Vagina (tissue), 2 donors: ENCODE results near the gene NKTR. TPM values are rescaled to one million over a fixed set of nuclear protein-coding genes. Genes with fewer than 3 reads are reported as not detected.

Experiments used
- DNase-seq, 2 donors: peaks; one replicate each; pipeline ENCODE4 v3.0.0-alpha.2; 2017; ENCODE audit errors: extremely low spot score in 2 of 2
- H3K27ac ChIP-seq: fragments of 200-600 bp; sonication (generic); one replicate; pipeline ENCODE4 v1.5.1; 2019
- H3K27me3 ChIP-seq: fragments of 200-600 bp; sonication (generic); one replicate; pipeline ENCODE4 v1.5.1; 2019
- H3K36me3 ChIP-seq, 2 donors: fragments of 200-600 bp; sonication (generic); one replicate each; pipeline ENCODE4 v1.5.1; 2017 to 2019
- H3K4me1 ChIP-seq: fragments of 200-600 bp; sonication (generic); one replicate; pipeline ENCODE4 v1.5.1; 2019
- H3K4me3 ChIP-seq, 2 donors: fragments of 200-600 bp; sonication (generic); 1 replicate in 1 of 2; 2 replicates in 1 of 2; pipeline ENCODE4 v1.5.1; 2016 to 2019
- H3K9me3 ChIP-seq: fragments of 200-600 bp; sonication (generic); one replicate; pipeline ENCODE4 v1.5.1; 2019
- CTCF ChIP-seq, 3 experiments: fragments of 450-650 bp in 2 of 3; fragments of 200-600 bp in 1 of 3; sonication (generic) in 1 of 3; IDR thresholded peaks; one replicate each; pipeline ENCODE4 v1.5.1; 2017 to 2019; ENCODE audit warnings: antibody characterized with exemption in 3 of 3, mild to moderate bottlenecking in 2 of 3, moderate library complexity in 2 of 3
- POLR2A ChIP-seq, 2 donors: fragments of 450-650 bp; IDR thresholded peaks; one replicate each; pipeline ENCODE4 v1.6.1; 2017; ENCODE audit warnings: antibody characterized with exemption in 2 of 2, mild to moderate bottlenecking in 2 of 2, moderate library complexity in 2 of 2
- POLR2AphosphoS5 ChIP-seq, 2 donors: sonication (generic); formaldehyde crosslinking; IDR thresholded peaks; one replicate each; pipeline ENCODE4 v1.9.0; 2017; ENCODE audit warnings: antibody characterized with exemption in 2 of 2, mild to moderate bottlenecking in 2 of 2, low read depth in 1 of 2; ENCODE audit not compliant: insufficient read depth in 1 of 2
- intact Hi-C: fragments of 100-400 bp; cut with DNase I; formaldehyde crosslinking; loops from one replicate; pipeline ENCODE4 v1.15.1; 2023
- total RNA-seq: library from RNA; depleted of rRNA; stranded (reverse); fragments of >200 nt; gene quantifications from one replicate; pipeline ENCODE4 v1.2.3, GENCODE V29; 2016

NKTR gene
- total RNA-seq, 1 donor from 2014 or later: 128 TPM

GRCh38 chr3:42640771-42641370 lies 40.4 kb downstream of the NKTR start:
- H3K27me3 ChIP-seq: no peaks in the 10 kb centered on the region
- no peak for DNase-seq
- intact Hi-C loops: no loop called here
- peaks cover 4 to 97% of the 10 kb centered on the region in 2 donors for H3K36me3 ChIP-seq
- TF ChIP-seq POLR2AphosphoS5 (IDR thresholded peaks at IDR 0.05; ENCODE audit: insufficient read depth in 1 of 2, low read depth in 1 of 2) (no peak), CTCF (IDR thresholded peaks at IDR 0.05) (no peak), POLR2A (IDR thresholded peaks at IDR 0.05) (no peak)
- no peaks in the 10 kb centered on the region for H3K4me1 ChIP-seq
- no peak overlapping the region for H3K27ac ChIP-seq
- no peak overlapping the region for H3K4me3 ChIP-seq
- H3K9me3 ChIP-seq: no peaks in the 10 kb centered on the region

GRCh38 chr3:42647821-42648459 lies 47.5 kb downstream of the NKTR start:
- DNase-seq: no peak
- peaks cover 32% of the 10 kb centered on the region for H3K4me1 ChIP-seq

GRCh38 chr3:42649006-42649405 lies 48.5 kb downstream of the NKTR start:
- no peaks in the 10 kb centered on the region for H3K9me3 ChIP-seq
- H3K36me3 ChIP-seq: peaks cover 0 to 29% of the 10 kb centered on the region in 2 donors
- peaks cover 42% of the 10 kb centered on the region for H3K4me1 ChIP-seq
- no peak for DNase-seq
- intact Hi-C loops: no loop called here
- TF ChIP-seq POLR2A (IDR thresholded peaks at IDR 0.05) (no peak), CTCF (IDR thresholded peaks at IDR 0.05) (no peak), POLR2AphosphoS5 (IDR thresholded peaks at IDR 0.05; ENCODE audit: insufficient read depth in 1 of 2, low read depth in 1 of 2) (no peak)
- no peaks in the 10 kb centered on the region for H3K27me3 ChIP-seq
- no peak overlapping the region for H3K27ac ChIP-seq
- H3K4me3 ChIP-seq: no peak overlapping the region

More at GRCh38 chr3:42647821-42648459, 47.5 kb downstream of the NKTR start:
- Histone ChIP-seq H3K4me3 (no peak overlapping the region), H3K27ac (no peak overlapping the region), H3K36me3 (peaks cover 0 to 40% of the 10 kb centered on the region in 2 donors), H3K9me3 (no peaks in the 10 kb centered on the region), H3K27me3 (no peaks in the 10 kb centered on the region)
- TF ChIP-seq CTCF (IDR thresholded peaks at IDR 0.05) (no peak), POLR2A (IDR thresholded peaks at IDR 0.05) (no peak), POLR2AphosphoS5 (IDR thresholded peaks at IDR 0.05; ENCODE audit: insufficient read depth in 1 of 2, low read depth in 1 of 2) (no peak)
- intact Hi-C loops: no loop called here

- H3K36me3 ChIP-seq: peaks cover 0 to 21% of the 10 kb centered on the region in 2 donors
- no peaks in the 10 kb centered on the region for H3K27me3 ChIP-seq
- no peak for TF ChIP-seq POLR2A (IDR thresholded peaks at IDR 0.05)
- intact Hi-C loops: no loop called here
- peak overlapping the region; percentile 96 for H3K27ac ChIP-seq
- no peak overlapping the region for H3K4me3 ChIP-seq
- H3K9me3 ChIP-seq: no peaks in the 10 kb centered on the region
- DNase-seq: no peak
- peaks cover 44% of the 10 kb centered on the region for H3K4me1 ChIP-seq
Observed at GRCh38 chr3:42649783-42650182, 49.3 kb downstream of the NKTR start.

- H3K27me3 ChIP-seq: no peaks in the 10 kb centered on the region
- TF ChIP-seq CTCF (IDR thresholded peaks at IDR 0.05): no peak
- TF ChIP-seq POLR2A (IDR thresholded peaks at IDR 0.05): no peak
- no peak for TF ChIP-seq POLR2AphosphoS5 (IDR thresholded peaks at IDR 0.05; ENCODE audit: insufficient read depth in 1 of 2, low read depth in 1 of 2)
- peak overlapping the region; percentile 71 to 98 for H3K4me3 ChIP-seq
- intact Hi-C loops: no loop called here
- H3K9me3 ChIP-seq: no peaks in the 10 kb centered on the region
- H3K36me3 ChIP-seq: peaks cover 0 to 6% of the 10 kb centered on the region in 2 donors
- H3K27ac ChIP-seq: peak overlapping the region; percentile 96
- DNase-seq: peak in 1 of 2 donors; percentile 85
- H3K4me1 ChIP-seq: peaks cover 61% of the 10 kb centered on the region
Observed at GRCh38 chr3:42651248-42652091, 51.0 kb downstream of the NKTR start.
